Adrenal gland (tissue), 12 donors: ENCODE results near the gene TGFBR2. TPM values are rescaled to one million over a fixed set of nuclear protein-coding genes. Genes with fewer than 3 reads are reported as not detected.

Experiments
- DNase-seq, 7 donors: peaks; one replicate each; pipeline ENCODE4 v3.0.0-alpha.2; 2019 to 2020
- H3K27ac ChIP-seq, 5 donors: fragments of 200-600 bp; sonication (generic) in 4 of 5; 1 replicate in 3 of 5; 2 replicates in 2 of 5; pipeline versions ENCODE4 v1.5.1 to v1.8.0; 2016 to 2020; ENCODE audit warnings: mild to moderate bottlenecking in 1 of 5
- H3K27me3 ChIP-seq: fragments of 200-600 bp; 2 replicates; pipeline ENCODE4 v1.8.0; 2021
- H3K36me3 ChIP-seq, 2 donors: fragments of 200-600 bp; replicated peaks in 1 of 2; 1 replicate in 1 of 2; 2 replicates in 1 of 2; pipeline versions ENCODE4 v1.5.1 to v1.8.0; 2018 to 2022
- H3K4me1 ChIP-seq, 2 donors: fragments of 200-600 bp; replicated peaks in 1 of 2; 1 replicate in 1 of 2; 2 replicates in 1 of 2; pipeline versions ENCODE4 v1.5.1 to v1.8.0; 2018 to 2021
- H3K4me3 ChIP-seq, 4 donors: fragments of 200-600 bp; sonication (generic) in 3 of 4; one replicate each; pipeline ENCODE4 v1.5.1; 2016 to 2018
- H3K9me3 ChIP-seq, 3 donors: fragments of 200-600 bp; sonication (generic) in 1 of 3; replicated peaks in 1 of 3; 1 replicate in 2 of 3; 2 replicates in 1 of 3; pipeline versions ENCODE4 v1.5.1 to v1.8.0; 2016 to 2021
- POLR2A ChIP-seq, 2 donors: fragments of 450-650 bp; IDR thresholded peaks; one replicate each; pipeline ENCODE4 v1.6.1; 2017; ENCODE audit warnings: antibody characterized with exemption in 2 of 2, mild to moderate bottlenecking in 2 of 2, moderate library complexity in 1 of 2
- WGBS, 4 donors: extraction: QIAGEN DNeasy Blood & Tissue Kit in 2 of 4; methylation state at CpG; one replicate each; pipeline versions ENCODE4 v1.1.5 to v1.1.7; 2013 to 2017; 5-methylcytosine and 5-hydroxymethylcytosine counted together
- intact Hi-C, 2 donors: fragments of 100-400 bp; cut with DNase I; formaldehyde crosslinking; loops; one replicate each; pipeline versions ENCODE4 v1.14.1 to v1.15.0; 2022 to 2023
- polyA plus RNA-seq, 3 donors: library from polyadenylated mRNA; stranded (reverse); fragments of 200-250 nt in 2 of 3; fragments of 350-450 nt in 1 of 3; fragmentation: Illumina TruSeq in 1 of 3; extraction: RNeasy Lipid Tissue Mini Kit (QIAGEN cat#74804) in 1 of 3; gene quantifications; one replicate each; pipeline ENCODE4 v1.2.3, GENCODE V29; 2013 to 2014
- total RNA-seq, 9 donors: library from RNA; depleted of rRNA in 4 of 9; stranded (reverse); fragments of >200 nt in 4 of 9; fragments of 120-200 nt in 1 of 9; fragmentation: NEBNext Ultra II Directional in 1 of 9; extraction: Animal tissue kit (Norgen Biotek cat#: 25700) in 1 of 9; gene quantifications; one replicate each; pipeline versions ENCODE4 v1.1.0 to v1.2.4, GENCODE V29; 2013 to 2023
- TF ChIP-seq, protein P1 (sequence below), 6 experiments: fragments of 450-650 bp in 4 of 6; fragments of 200-600 bp in 2 of 6; sonication (generic) in 1 of 6; IDR thresholded peaks; 1 replicate in 5 of 6; 2 replicates in 1 of 6; pipeline versions ENCODE4 v1.5.1 to v1.8.0; 2016 to 2021; ENCODE audit warnings: antibody characterized with exemption in 6 of 6, mild to moderate bottlenecking in 2 of 6, moderate library complexity in 1 of 6
- donor health status: healthy with polysubstance abuse.
- donor health status: Bipolar disorder and iron deficiency.
- donor health status: DM: yes; HTN: yes; CAD: no.
- donor health status: DM: no; HTN: no; CAD: no.
- donor health status: DM: no; HTN: no; CAD: no.
- donor health status: DM: yes; HTN: yes; CAD: no.

The TGFBR2 gene
- total and polyA plus RNA-seq, 12 donors = 19.1 to 296 (median 153) TPM

DNA sequence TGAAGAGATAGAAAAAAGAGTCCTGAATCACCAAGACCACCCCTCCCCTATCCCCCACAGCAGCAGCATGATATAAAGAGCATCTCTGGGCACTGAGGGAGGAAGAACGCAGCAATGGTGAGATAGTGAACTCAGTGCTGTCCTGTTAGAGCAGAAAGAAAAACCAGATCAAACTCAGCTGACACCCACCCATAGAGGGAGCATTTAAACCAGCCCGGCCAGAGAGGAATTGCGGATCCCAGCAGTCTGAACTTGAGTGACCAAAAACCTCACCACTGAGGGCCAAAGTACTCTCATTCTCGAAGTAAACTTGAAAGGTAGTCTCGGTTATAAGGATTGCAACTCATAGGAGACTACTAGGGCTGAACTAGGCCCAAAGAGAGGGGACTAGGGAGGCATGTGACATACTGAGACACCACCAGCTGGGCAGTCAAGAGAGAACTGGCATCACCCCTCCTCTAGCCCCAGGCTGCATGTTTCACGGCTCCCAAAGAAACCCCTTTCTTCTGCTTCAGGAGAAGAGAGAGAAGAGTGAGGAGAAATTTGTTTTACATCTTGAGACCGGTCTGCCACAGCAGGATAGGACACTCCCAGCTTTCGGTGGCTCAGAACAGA, 39.2 kb upstream of the TGFBR2 start:
- Histone ChIP-seq H3K4me1 (no peaks in the 10 kb centered on the region), H3K27ac (no peak overlapping the region), H3K9me3 (peaks cover 0 to 3% (median 0%) of the 10 kb centered on the region in 3 donors), H3K4me3 (no peak overlapping the region), H3K36me3 (no peaks in the 10 kb centered on the region), H3K27me3 (no peaks in the 10 kb centered on the region)
- intact Hi-C loops = no loop called here
- 91 to 94% (median 92%) methylated on average over 8 of the region's 8 CpGs for WGBS, 4 donors
- TF ChIP-seq POLR2A (IDR thresholded peaks at IDR 0.05) = no peak
- TF ChIP-seq, protein P1, sequence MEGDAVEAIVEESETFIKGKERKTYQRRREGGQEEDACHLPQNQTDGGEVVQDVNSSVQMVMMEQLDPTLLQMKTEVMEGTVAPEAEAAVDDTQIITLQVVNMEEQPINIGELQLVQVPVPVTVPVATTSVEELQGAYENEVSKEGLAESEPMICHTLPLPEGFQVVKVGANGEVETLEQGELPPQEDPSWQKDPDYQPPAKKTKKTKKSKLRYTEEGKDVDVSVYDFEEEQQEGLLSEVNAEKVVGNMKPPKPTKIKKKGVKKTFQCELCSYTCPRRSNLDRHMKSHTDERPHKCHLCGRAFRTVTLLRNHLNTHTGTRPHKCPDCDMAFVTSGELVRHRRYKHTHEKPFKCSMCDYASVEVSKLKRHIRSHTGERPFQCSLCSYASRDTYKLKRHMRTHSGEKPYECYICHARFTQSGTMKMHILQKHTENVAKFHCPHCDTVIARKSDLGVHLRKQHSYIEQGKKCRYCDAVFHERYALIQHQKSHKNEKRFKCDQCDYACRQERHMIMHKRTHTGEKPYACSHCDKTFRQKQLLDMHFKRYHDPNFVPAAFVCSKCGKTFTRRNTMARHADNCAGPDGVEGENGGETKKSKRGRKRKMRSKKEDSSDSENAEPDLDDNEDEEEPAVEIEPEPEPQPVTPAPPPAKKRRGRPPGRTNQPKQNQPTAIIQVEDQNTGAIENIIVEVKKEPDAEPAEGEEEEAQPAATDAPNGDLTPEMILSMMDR (IDR thresholded peaks at IDR 0.05) = no peak
- no peak for DNase-seq

DNA sequence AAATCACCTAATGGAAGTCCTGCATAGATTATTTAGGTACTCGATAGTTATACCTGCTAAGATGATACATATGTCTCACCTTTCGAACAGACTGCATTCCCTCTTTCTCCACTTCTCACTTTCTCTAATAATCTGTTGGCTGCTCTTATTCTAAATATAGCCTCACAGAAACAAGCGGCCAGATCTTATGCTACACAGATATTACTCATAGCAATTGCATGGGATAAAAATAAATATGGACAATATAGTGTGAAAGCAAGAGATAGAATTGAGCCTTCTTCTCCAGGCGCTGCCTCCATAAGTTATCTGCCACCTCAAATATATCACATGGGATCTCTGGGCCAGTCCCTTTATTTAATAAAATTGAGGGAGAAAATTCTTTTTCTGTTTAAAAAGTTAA, 29.5 kb upstream of the TGFBR2 start:
- Histone ChIP-seq H3K4me1 (no peaks in the 10 kb centered on the region), H3K4me3 (no peak overlapping the region), H3K27me3 (no peaks in the 10 kb centered on the region), H3K36me3 (no peaks in the 10 kb centered on the region), H3K9me3 (no peaks in the 10 kb centered on the region), H3K27ac (no peak overlapping the region)
- DNase-seq = no peak
- intact Hi-C loops = no loop called here
- TF ChIP-seq, protein P1 (IDR thresholded peaks at IDR 0.05) = no peak
- TF ChIP-seq POLR2A (IDR thresholded peaks at IDR 0.05) = no peak
- 72 to 81% (median 77%) methylated on average over 4 of the region's 4 CpGs for WGBS, 4 donors

DNA sequence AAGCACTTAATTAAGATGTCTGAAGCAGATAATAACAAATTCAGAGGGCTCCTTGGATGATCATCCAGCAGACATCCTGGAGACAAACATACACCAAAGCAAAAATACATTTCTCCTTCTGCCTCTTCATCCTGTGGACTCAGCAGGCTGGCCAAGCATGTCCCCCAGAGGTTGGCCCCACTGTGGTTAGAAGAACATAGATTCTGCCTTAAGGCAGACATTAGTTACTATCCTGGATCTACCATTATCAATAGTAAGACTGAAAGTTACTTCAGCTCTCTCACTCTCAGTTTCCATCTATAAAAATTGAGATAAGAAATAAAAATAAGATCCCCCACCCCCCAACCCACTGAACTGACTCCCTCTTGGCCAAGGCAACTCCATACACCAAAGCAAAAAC, 28.6 kb upstream of the TGFBR2 start:
- Histone ChIP-seq H3K4me1 (no peaks in the 10 kb centered on the region), H3K9me3 (no peaks in the 10 kb centered on the region), H3K36me3 (no peaks in the 10 kb centered on the region), H3K27ac (no peak overlapping the region), H3K4me3 (no peak overlapping the region), H3K27me3 (no peaks in the 10 kb centered on the region)
- TF ChIP-seq, protein P1 (IDR thresholded peaks at IDR 0.05) = no peak
- no peak for TF ChIP-seq POLR2A (IDR thresholded peaks at IDR 0.05)
- no peak for DNase-seq
- intact Hi-C loops = no loop called here

DNA sequence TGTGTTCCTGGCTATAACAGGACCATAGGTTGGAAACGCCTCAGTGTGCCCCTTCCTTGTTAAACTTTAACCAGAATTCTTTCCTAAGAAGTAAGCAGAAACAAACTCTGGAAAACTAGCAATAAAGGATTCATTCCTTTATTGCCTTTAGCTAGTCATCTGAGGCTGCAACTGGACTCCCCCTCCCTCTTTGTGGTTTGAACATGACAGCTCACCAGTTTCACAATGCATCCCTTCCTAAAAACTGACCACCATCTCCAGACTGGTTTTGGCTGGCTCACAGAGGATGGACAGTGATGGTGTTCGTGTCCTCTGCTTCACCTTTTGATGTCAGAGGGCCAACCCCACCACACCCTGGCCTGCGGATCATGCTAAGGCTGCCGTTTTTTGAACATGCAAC, 27.9 kb upstream of the TGFBR2 start:
- intact Hi-C loops = no loop called here
- no peaks in the 10 kb centered on the region for H3K9me3 ChIP-seq
- H3K36me3 ChIP-seq = no peaks in the 10 kb centered on the region
- H3K27me3 ChIP-seq = no peaks in the 10 kb centered on the region
- WGBS, 4 donors = 68 to 83% (median 80%) methylated on average over 4 of the region's 4 CpGs
- no peaks in the 10 kb centered on the region for H3K4me1 ChIP-seq
- no peak overlapping the region for H3K4me3 ChIP-seq
- no peak for TF ChIP-seq POLR2A (IDR thresholded peaks at IDR 0.05)
- TF ChIP-seq, protein P1 (IDR thresholded peaks at IDR 0.05) = no peak
- DNase-seq = peak in 6 of 7 donors; percentile 25 to 54 (median 35)
- H3K27ac ChIP-seq = no peak overlapping the region
